Naive thymus-derived CD8-positive, alpha-beta T cell (primary cell): ENCODE data around the gene AQP7. TPM values are rescaled to one million over a fixed set of nuclear protein-coding genes. Genes with fewer than 3 reads are reported as not detected.

Experiments used
- ATAC-seq, 2 donors: fragments of 150-1000 bp; cut with Tn5 transposase in 1 of 2; sonication (Bioruptor Pico), chemical (Tn5 transposase) in 1 of 2; 1 replicate in 1 of 2; 2 replicates in 1 of 2; pipeline ENCODE4 v1.10.0; 2021; ENCODE audit warnings: mild to moderate bottlenecking in 2 of 2, moderate library complexity in 2 of 2
- POLR2A ChIA-PET: fragments of 350-600 bp; sonication (Branson Sonifier 250); formaldehyde crosslinking; loops from one replicate; lab custom pipeline; 2021; ENCODE audit warnings: antibody characterized with exemption; lab: Charles Lee
- DNase-seq, 10 donors: peaks; one replicate each; pipeline versions ENCODE4 v3.0.0 to v3.0.0-alpha.2; 2020 to 2022
- H3K27ac Mint-ChIP-seq, 10 donors: one replicate each; pipeline ENCODE4 v1.8.0; 2020 to 2022; ENCODE audit warnings: mild to moderate bottlenecking in 10 of 10, mixed read lengths in 10 of 10, moderate library complexity in 4 of 10, inconsistent platforms in 1 of 10
- H3K27me3 Mint-ChIP-seq, 5 donors: one replicate each; pipeline ENCODE4 v1.8.0; 2021 to 2022; ENCODE audit warnings: mixed read lengths in 5 of 5
- H3K36me3 Mint-ChIP-seq, 3 donors: one replicate each; pipeline ENCODE4 v1.8.0; 2020 to 2022; ENCODE audit warnings: mixed read lengths in 3 of 3, mild to moderate bottlenecking in 2 of 3, inconsistent platforms in 1 of 3
- H3K4me1 Mint-ChIP-seq, 4 donors: one replicate each; pipeline ENCODE4 v1.8.0; 2021 to 2022; ENCODE audit warnings: mixed read lengths in 4 of 4
- H3K4me3 Mint-ChIP-seq, 10 donors: one replicate each; pipeline ENCODE4 v1.8.0; 2020 to 2022; ENCODE audit warnings: mild to moderate bottlenecking in 10 of 10, mixed read lengths in 10 of 10, moderate library complexity in 6 of 10, inconsistent platforms in 1 of 10
- H3K9me3 Mint-ChIP-seq, 9 donors: one replicate each; pipeline ENCODE4 v1.8.0; 2020 to 2022; ENCODE audit warnings: mixed read lengths in 9 of 9, mild to moderate bottlenecking in 3 of 9, inconsistent platforms in 1 of 9, moderate library complexity in 1 of 9
- polyA plus RNA-seq, 3 donors: library from polyadenylated mRNA; unstranded; fragments of 300-500 nt; fragmentation: Illumina TruSeq; gene quantifications; one replicate each; pipeline ENCODE4 v1.2.3, GENCODE V29; 2021
- total RNA-seq, 8 experiments: library from RNA in 2 of 8; stranded (reverse) in 2 of 8; gene quantifications; one replicate each; pipeline ENCODE4 v1.2.3 and lab custom pipeline; 2021 to 2026

The AQP7 gene
- total and polyA plus RNA-seq, 5 experiments from 2014 or later = 0.17 to 0.71 TPM; not detected in 3

DNA sequence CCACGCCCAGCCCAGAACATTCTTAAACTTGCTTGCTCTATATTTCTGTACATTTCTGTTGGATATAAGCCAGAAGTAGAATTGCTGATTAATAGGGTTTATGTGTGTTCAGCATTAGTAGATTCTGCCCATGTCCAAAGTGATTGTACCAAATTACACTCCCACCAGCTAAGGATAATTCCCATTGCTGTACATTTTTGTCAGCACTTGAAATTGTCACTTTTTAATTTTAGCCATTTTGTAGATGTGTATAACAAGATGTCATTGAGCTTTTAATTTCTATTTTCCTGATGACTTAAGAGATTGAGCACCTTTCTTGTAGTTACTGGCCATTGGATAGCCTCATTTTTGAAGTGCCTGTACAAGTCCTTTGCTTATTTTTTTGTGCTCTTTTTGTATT, 46.4 kb downstream of the AQP7 start:
- no peak for ATAC-seq
- H3K27me3 Mint-ChIP-seq = no peaks in the 10 kb centered on the region
- H3K4me1 Mint-ChIP-seq = peaks cover 0 to 6% (median 1%) of the 10 kb centered on the region in 4 donors
- POLR2A ChIA-PET = no interaction called here
- H3K9me3 Mint-ChIP-seq = no peaks in the 10 kb centered on the region
- no peak for DNase-seq
- peak overlapping the region in 1 of 10 donors; percentile 38 for H3K27ac Mint-ChIP-seq
- H3K4me3 Mint-ChIP-seq = no peak overlapping the region
- peaks cover 0 to 66% (median 11%) of the 10 kb centered on the region in 3 donors for H3K36me3 Mint-ChIP-seq

GRCh38 chr9:33354651-33355211, 47.6 kb downstream of the AQP7 start:
- Mint-ChIP-seq H3K4me1 (peaks cover 0 to 6% (median 1%) of the 10 kb centered on the region in 4 donors), H3K27ac (peak overlapping the region in 4 of 10 donors; percentile 3 to 63 (median 29)), H3K9me3 (no peaks in the 10 kb centered on the region), H3K4me3 (no peak overlapping the region), H3K27me3 (no peaks in the 10 kb centered on the region), H3K36me3 (peaks cover 0 to 63% (median 11%) of the 10 kb centered on the region in 3 donors)
- DNase-seq = no peak
- POLR2A ChIA-PET = no interaction called here
- ATAC-seq = no peak

DNA sequence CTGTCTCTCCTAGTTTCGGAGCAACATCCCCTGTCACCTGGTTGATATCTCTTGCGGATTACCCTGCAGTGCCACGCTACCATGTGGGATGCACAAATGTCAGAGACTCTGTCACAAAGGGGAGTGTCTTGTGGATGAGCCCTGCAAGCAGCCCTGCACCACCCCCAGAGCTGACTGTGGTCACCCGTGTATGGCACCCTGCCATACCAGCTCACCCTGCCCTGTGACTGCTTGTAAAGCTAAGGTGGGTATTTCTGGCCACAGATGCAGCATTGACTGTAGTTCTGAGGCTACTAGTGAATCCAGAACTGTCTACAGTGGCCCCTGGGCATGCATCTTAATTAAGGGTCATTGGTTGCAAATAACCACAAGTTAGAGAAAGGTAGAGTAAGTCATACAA, 50.8 kb downstream of the AQP7 start:
- no peak for DNase-seq
- Mint-ChIP-seq H3K4me1 (peaks cover 0 to 6% (median 3%) of the 10 kb centered on the region in 4 donors), H3K4me3 (no peak overlapping the region), H3K27ac (peak overlapping the region in 5 of 10 donors; percentile 1 to 69 (median 63)), H3K27me3 (no peaks in the 10 kb centered on the region), H3K9me3 (no peaks in the 10 kb centered on the region), H3K36me3 (peaks cover 14 to 72% (median 30%) of the 10 kb centered on the region in 3 donors)
- ATAC-seq = no peak
- POLR2A ChIA-PET = no interaction called here

- POLR2A ChIA-PET = no interaction called here
These were observed 52.1 kb downstream of the AQP7 start for GRCh38 chr9:33350310-33350709.

GRCh38 chr9:33349743-33350142, 52.6 kb downstream of the AQP7 start:
- H3K36me3 Mint-ChIP-seq = peaks cover 19 to 73% (median 27%) of the 10 kb centered on the region in 3 donors
- H3K4me3 Mint-ChIP-seq = no peak overlapping the region
- H3K27ac Mint-ChIP-seq = peak overlapping the region in 1 of 10 donors; percentile 19

More at GRCh38 chr9:33350310-33350709, 52.1 kb downstream of the AQP7 start:
- peaks cover 0 to 6% (median 3%) of the 10 kb centered on the region in 4 donors for H3K4me1 Mint-ChIP-seq
- peaks cover 19 to 73% (median 27%) of the 10 kb centered on the region in 3 donors for H3K36me3 Mint-ChIP-seq
- no peaks in the 10 kb centered on the region for H3K9me3 Mint-ChIP-seq
- DNase-seq = no peak
- no peaks in the 10 kb centered on the region for H3K27me3 Mint-ChIP-seq
- no peak overlapping the region for H3K4me3 Mint-ChIP-seq
- H3K27ac Mint-ChIP-seq = peak overlapping the region in 6 of 10 donors; percentile 2 to 55 (median 38)
- ATAC-seq = no peak

DNA sequence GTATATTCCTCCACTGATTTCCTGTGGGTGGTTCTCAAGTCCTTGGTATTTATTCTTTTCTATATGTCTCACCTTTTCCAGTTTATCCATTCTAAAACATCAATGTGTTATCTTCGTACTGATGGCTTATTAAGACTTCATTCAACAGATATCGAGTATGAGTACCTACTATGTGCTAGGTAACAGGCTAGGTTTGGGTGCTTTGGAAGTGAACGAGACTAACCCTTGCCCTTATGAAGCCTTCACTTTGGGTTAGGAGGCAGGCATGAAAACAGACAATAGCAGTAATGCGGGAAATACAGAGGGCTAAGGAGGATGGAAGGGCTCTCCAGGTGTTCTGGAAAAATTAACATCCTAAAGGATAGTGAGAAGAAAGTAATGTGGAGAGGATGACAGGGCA, 53.4 kb downstream of the AQP7 start:
- Mint-ChIP-seq H3K27ac (peak overlapping the region in 4 of 10 donors; percentile 12 to 82 (median 26)), H3K9me3 (no peaks in the 10 kb centered on the region), H3K27me3 (no peaks in the 10 kb centered on the region), H3K36me3 (peaks cover 19 to 73% (median 24%) of the 10 kb centered on the region in 3 donors), H3K4me3 (no peak overlapping the region), H3K4me1 (peaks cover 0 to 6% (median 2%) of the 10 kb centered on the region in 4 donors)
- DNase-seq (no peak), ATAC-seq (no peak)
- POLR2A ChIA-PET = no interaction called here

More at GRCh38 chr9:33349743-33350142, 52.6 kb downstream of the AQP7 start:
- POLR2A ChIA-PET = no interaction called here
- no peaks in the 10 kb centered on the region for H3K9me3 Mint-ChIP-seq
- H3K4me1 Mint-ChIP-seq = peaks cover 0 to 6% (median 3%) of the 10 kb centered on the region in 4 donors
- ATAC-seq (no peak), DNase-seq (no peak)
- no peaks in the 10 kb centered on the region for H3K27me3 Mint-ChIP-seq

- Mint-ChIP-seq H3K4me3 (no peak overlapping the region), H3K4me1 (peaks cover 0 to 4% (median under 1%) of the 10 kb centered on the region in 4 donors), H3K27me3 (no peaks in the 10 kb centered on the region), H3K36me3 (peaks cover 19 to 79% (median 23%) of the 10 kb centered on the region in 3 donors), H3K9me3 (no peaks in the 10 kb centered on the region), H3K27ac (peak overlapping the region in 3 of 10 donors; percentile 4 to 71 (median 44))
- POLR2A ChIA-PET = no interaction called here
- no peak for DNase-seq
- no peak for ATAC-seq
These were observed 55.8 kb downstream of the AQP7 start for GRCh38 chr9:33346564-33346963.

DNA sequence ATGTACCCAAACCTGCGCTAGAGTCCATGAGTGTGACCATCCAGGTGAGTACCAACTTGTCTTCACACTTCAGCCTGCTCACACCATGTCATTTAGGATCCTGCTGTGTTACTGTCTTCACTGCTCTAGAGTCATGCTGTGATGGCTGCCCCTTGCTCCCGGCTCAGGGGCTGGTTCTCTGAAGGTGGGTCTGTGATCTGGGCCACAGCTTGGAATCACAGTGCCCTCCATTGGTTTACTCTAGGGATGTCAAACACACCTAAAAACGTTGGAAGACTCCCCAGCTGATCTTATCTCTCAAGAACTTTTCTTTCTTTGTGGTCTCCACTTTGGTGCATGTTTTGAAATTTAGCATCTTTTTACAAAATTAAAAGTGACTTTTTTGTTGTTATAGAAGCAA, 58.2 kb downstream of the AQP7 start:
- peaks cover 0 to 8% (median 3%) of the 10 kb centered on the region in 4 donors for H3K4me1 Mint-ChIP-seq
- POLR2A ChIA-PET = no interaction called here
- no peaks in the 10 kb centered on the region for H3K27me3 Mint-ChIP-seq
- peak overlapping the region in 2 of 10 donors; percentile 41 to 76 for H3K27ac Mint-ChIP-seq
- ATAC-seq (no peak), DNase-seq (no peak)
- H3K4me3 Mint-ChIP-seq = no peak overlapping the region
- peaks cover 32 to 93% (median 40%) of the 10 kb centered on the region in 3 donors for H3K36me3 Mint-ChIP-seq
- H3K9me3 Mint-ChIP-seq = peaks cover 0 to 16% (median 11%) of the 10 kb centered on the region in 9 donors

- POLR2A ChIA-PET = no interaction called here
- Mint-ChIP-seq H3K27ac (peak overlapping the region in 2 of 10 donors; percentile 2 to 67), H3K36me3 (peaks cover 21 to 85% (median 38%) of the 10 kb centered on the region in 3 donors), H3K4me3 (no peak overlapping the region), H3K27me3 (no peaks in the 10 kb centered on the region), H3K4me1 (peaks cover 0 to 10% (median 3%) of the 10 kb centered on the region in 4 donors), H3K9me3 (peaks cover 0 to 19% (median 11%) of the 10 kb centered on the region in 9 donors)
- DNase-seq (no peak), ATAC-seq (no peak)
These were observed 61.2 kb downstream of the AQP7 start for GRCh38 chr9:33341182-33341581.

- Mint-ChIP-seq H3K27me3 (no peaks in the 10 kb centered on the region), H3K4me3 (no peak overlapping the region), H3K4me1 (peaks cover 0 to 10% (median 3%) of the 10 kb centered on the region in 4 donors), H3K9me3 (peaks cover 0 to 19% (median 11%) of the 10 kb centered on the region in 9 donors), H3K36me3 (peaks cover 20 to 81% (median 35%) of the 10 kb centered on the region in 3 donors), H3K27ac (peak overlapping the region in 1 of 10 donors; percentile 67)
- ATAC-seq (no peak), DNase-seq (no peak)
- POLR2A ChIA-PET = no interaction called here
These were observed 62.2 kb downstream of the AQP7 start for GRCh38 chr9:33340186-33340585.

Other genes starting within 250 kb of the AQP7 start
- gene B4GALT1, start 235.2 kb downstream of the AQP7 start, total RNA-seq = 10 to 100 TPM; 28.7 to 30.8 TPM
- gene B4GALT1, start 235.2 kb downstream of the AQP7 start, polyA plus RNA-seq = 10 to 100 TPM; 15.1 to 24.2 (median 18.6) TPM
- gene SPINK4, start 162.4 kb downstream of the AQP7 start, total RNA-seq = not detected
- gene SPINK4, start 162.4 kb downstream of the AQP7 start, polyA plus RNA-seq = not detected
- gene BAG1, start 137.9 kb downstream of the AQP7 start, total RNA-seq = 10 to 100 TPM; 55.9 to 64.6 TPM
- gene BAG1, start 137.9 kb downstream of the AQP7 start, polyA plus RNA-seq = 10 to 100 TPM; 80.5 to 92.6 (median 86.8) TPM
- 10 to 100 TPM; 30.4 to 31.4 TPM for gene CHMP5, start 137.5 kb downstream of the AQP7 start, total RNA-seq
- 10 to 100 TPM; 38.7 to 40.0 (median 39.4) TPM for gene CHMP5, start 137.5 kb downstream of the AQP7 start, polyA plus RNA-seq
- 10 to 100 TPM; 70.3 to 70.5 TPM for gene NFX1, start 112.1 kb downstream of the AQP7 start, total RNA-seq
- gene NFX1, start 112.1 kb downstream of the AQP7 start, polyA plus RNA-seq = 10 to 100 TPM; 22.8 to 42.7 (median 31.6) TPM
- gene AQP3, start 45.0 kb upstream of the AQP7 start, total RNA-seq = 10 to 100 TPM; 71.6 to 72.8 TPM
- 100 to 1,000 TPM; 124 to 166 (median 145) TPM for gene AQP3, start 45.0 kb upstream of the AQP7 start, polyA plus RNA-seq
- gene NOL6, start 71.4 kb upstream of the AQP7 start, total RNA-seq = 10 to 100 TPM; 42.7 to 47.2 TPM
- gene NOL6, start 71.4 kb upstream of the AQP7 start, polyA plus RNA-seq = 10 to 100 TPM; 13.5 to 29.2 (median 19.3) TPM
- gene ANKRD18B, start 121.7 kb upstream of the AQP7 start, total RNA-seq = under 1 TPM in 1 of 2 experiments, not detected in 1; 0.88 TPM
- gene ANKRD18B, start 121.7 kb upstream of the AQP7 start, polyA plus RNA-seq = not detected